ENCODE data around the gene PPARG.

DNA sequence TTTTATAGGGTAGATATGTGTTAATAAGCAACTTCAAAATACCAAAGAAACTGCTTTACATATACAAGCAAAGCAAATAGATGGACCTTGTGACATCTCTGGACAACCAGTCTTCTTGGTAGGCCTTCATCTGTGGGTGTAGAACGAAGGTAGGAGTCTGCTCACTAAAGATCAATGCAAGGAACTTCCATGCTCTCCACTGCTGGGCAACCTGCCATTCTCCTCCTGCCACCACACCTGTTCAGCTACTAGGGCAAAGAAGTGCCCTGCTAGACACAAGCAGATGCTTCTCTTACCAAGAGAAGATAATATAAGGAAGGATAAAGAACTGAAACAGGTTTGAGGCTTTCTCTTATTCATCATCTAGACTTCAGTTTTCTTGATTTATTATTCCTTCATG lies 12.6 kb downstream of the PPARG start:
- no peak for TF ChIP-seq TAF1 (IDR thresholded peaks at IDR 0.05; ENCODE audit: borderline replicate concordance, low read depth, low read length)
- no peak for TF ChIP-seq POLR2A (IDR thresholded peaks at IDR 0.05; ENCODE audit: low read depth, low read length)
